Panc1 (cell line): ENCODE data around the gene RALGPS1. TPM values are rescaled to one million over a fixed set of nuclear protein-coding genes. Genes with fewer than 3 reads are reported as not detected.

Experiments
- ATAC-seq: fragments of 200-7000 bp; cut with Tn5 transposase; 2 replicates; pipeline ENCODE4 v1.9.1; 2020; ENCODE audit warnings: mild to moderate bottlenecking, moderate library complexity
- BruUV-seq: library from RNA; stranded (reverse); fragments of 400-500 nt; replicated peaks from 2 replicates; lab custom pipeline; 2021; lab: Mats Ljungman, UMichigan
- CTCF ChIA-PET: fragments of 300-600 bp; sonication (Branson Sonifier 250); formaldehyde crosslinking; loops from one replicate; lab custom pipeline; 2022; ENCODE audit warnings: antibody characterized with exemption; lab: Charles Lee
- POLR2A ChIA-PET: fragments of 300-600 bp; sonication (Branson Sonifier 250); formaldehyde crosslinking; loops from one replicate; lab custom pipeline; 2022; ENCODE audit warnings: antibody characterized with exemption; lab: Charles Lee
- DNase-seq: peaks from one replicate; pipeline ENCODE4 v3.0.0-alpha.2; 2010; ENCODE audit warnings: low read depth, low spot score
- H3K27ac ChIP-seq: 2 replicates; pipeline ENCODE4 v1.5.1; 2011; ENCODE audit warnings: mild to moderate bottlenecking, low read length, inconsistent platforms
- H3K27me3 ChIP-seq: fragments of 200-500 bp; sonication (Bioruptor generic); 2 replicates; pipeline ENCODE4 v1.6.0; 2014; ENCODE audit warnings: low read length, inconsistent platforms; ENCODE audit not compliant: control insufficient read depth, insufficient read depth
- H3K36me3 ChIP-seq: fragments of 200-500 bp; sonication (Bioruptor generic); 2 replicates; pipeline ENCODE4 v1.5.1; 2014; ENCODE audit warnings: inconsistent platforms, mild to moderate bottlenecking, low read length, moderate library complexity; ENCODE audit not compliant: control insufficient read depth, insufficient read depth
- H3K4me1 ChIP-seq: 2 replicates; pipeline ENCODE4 v1.5.1; 2011; ENCODE audit warnings: inconsistent platforms, mild to moderate bottlenecking, low read length, moderate library complexity; ENCODE audit not compliant: control insufficient read depth, insufficient read depth
- H3K4me3 ChIP-seq, 2 experiments: 2 replicates each; pipeline ENCODE4 v1.5.1; 2011 to 2012; ENCODE audit warnings: low read depth in 2 of 2, low read length in 2 of 2, mild to moderate bottlenecking in 2 of 2, inconsistent platforms in 1 of 2, moderate library complexity in 1 of 2
- H3K9me3 ChIP-seq: fragments of 200-500 bp; sonication (Bioruptor generic); 2 replicates; pipeline ENCODE4 v1.5.1; 2014; ENCODE audit warnings: low read depth, mild to moderate bottlenecking, inconsistent platforms, low read length, moderate library complexity; ENCODE audit not compliant: control insufficient read depth, insufficient read depth
- CTCF ChIP-seq: fragments of 450-650 bp; IDR thresholded peaks from 2 replicates; pipeline ENCODE4 v1.5.1; 2017; ENCODE audit warnings: mild to moderate bottlenecking
- POLR2AphosphoS5 ChIP-seq: IDR thresholded peaks from 2 replicates; pipeline ENCODE4 v1.6.1; 2012; ENCODE audit warnings: mild to moderate bottlenecking, low read depth, low read length, moderate library complexity
- REST ChIP-seq, 2 experiments: IDR thresholded peaks; 2 replicates each; pipeline ENCODE4 v1.6.1; 2011 to 2012; ENCODE audit warnings: low read depth in 2 of 2, control low read depth in 1 of 2, low read length in 1 of 2, mild to moderate bottlenecking in 1 of 2, moderate library complexity in 1 of 2; ENCODE audit not compliant: insufficient read depth in 1 of 2
- SIN3A ChIP-seq: IDR thresholded peaks from 2 replicates; pipeline ENCODE4 v1.6.1; 2012; ENCODE audit warnings: low read depth, mild to moderate bottlenecking, low read length, moderate library complexity, borderline replicate concordance; ENCODE audit not compliant: insufficient read depth
- TCF7L2 ChIP-seq: IDR thresholded peaks from 2 replicates; pipeline ENCODE4 v1.6.1; 2011; ENCODE audit warnings: mild to moderate bottlenecking, low read depth, low read length, inconsistent platforms
- in situ Hi-C: cut with HindIII; loops from 2 replicates; pipeline ENCODE4 v1.10.0; 2016; ENCODE audit warnings: low sequenced_read_pairs, low pct_unique_long_range_greater_than_20kb
- intact Hi-C: fragments of 100-400 bp; cut with micrococcal nuclease; formaldehyde crosslinking; loops from one replicate; pipeline ENCODE4 v1.10.0; 2022; ENCODE audit not compliant: unreplicated experiment
- total RNA-seq: library from RNA; stranded (reverse); gene quantifications from one replicate; pipeline ENCODE4 v1.2.1, GENCODE V29; 2021; ENCODE audit not compliant: unreplicated experiment

The RALGPS1 gene
- total RNA-seq, 1 experiment from 2014 or later: 7.2 TPM

GRCh38 chr9:127013597-127013996, 99.0 kb downstream of the RALGPS1 start:
- intact Hi-C loops: no loop called here
- no peak overlapping the region for H3K4me3 ChIP-seq
- H3K27me3 ChIP-seq: no peaks in the 10 kb centered on the region
- H3K4me1 ChIP-seq: no peaks in the 10 kb centered on the region; the same call in 1 of the 2 replicates
- H3K27ac ChIP-seq: no peak overlapping the region
- DNase-seq: no peak
- no peak for ATAC-seq
- no peaks in the 10 kb centered on the region for H3K36me3 ChIP-seq
- no peaks in the 10 kb centered on the region for H3K9me3 ChIP-seq
- TF ChIP-seq CTCF (no peak), TCF7L2 (no peak), REST (IDR thresholded peaks at IDR 0.05; ENCODE audit: insufficient read depth in 1 of 2, low read depth in 2 of 2, low read length in 1 of 2) (no peak), POLR2AphosphoS5 (no peak), SIN3A (no peak)
- ChIA-PET CTCF (no interaction called here), POLR2A (no interaction called here)
- no TSS peak for BruUV-seq
- in situ Hi-C loops: no loop called here

GRCh38 chr9:127014216-127014909, 99.8 kb downstream of the RALGPS1 start:
- no peaks in the 10 kb centered on the region for H3K9me3 ChIP-seq
- CTCF ChIA-PET: no interaction called here
- DNase-seq (no peak), ATAC-seq (no peak)
- no TSS peak for BruUV-seq
- no peak overlapping the region for H3K27ac ChIP-seq
- TF ChIP-seq REST (IDR thresholded peaks at IDR 0.05; ENCODE audit: insufficient read depth in 1 of 2, low read depth in 2 of 2, low read length in 1 of 2) (no peak), CTCF (no peak), SIN3A (no peak)
- no peak overlapping the region for H3K4me3 ChIP-seq
- intact Hi-C loops: no loop called here
- H3K36me3 ChIP-seq: no peaks in the 10 kb centered on the region
- H3K27me3 ChIP-seq: no peaks in the 10 kb centered on the region
- in situ Hi-C loops: no loop called here
- POLR2A ChIA-PET: no interaction called here
- no peaks in the 10 kb centered on the region; the same call in 1 of the 2 replicates for H3K4me1 ChIP-seq
